GM04504 (cell line): Measurements from ENCODE around the gene COA3.
"Not testable (repeated sequence)": the region's sequence is repeated elsewhere in the genome, so short reads cannot be mapped to it uniquely, and the experiment has no call there.

Experiments used
- DNase-seq: peaks from one replicate; pipeline ENCODE4 v3.0.0-alpha.2; 2012; ENCODE audit warnings: low read depth

COA3 gene

DNA sequence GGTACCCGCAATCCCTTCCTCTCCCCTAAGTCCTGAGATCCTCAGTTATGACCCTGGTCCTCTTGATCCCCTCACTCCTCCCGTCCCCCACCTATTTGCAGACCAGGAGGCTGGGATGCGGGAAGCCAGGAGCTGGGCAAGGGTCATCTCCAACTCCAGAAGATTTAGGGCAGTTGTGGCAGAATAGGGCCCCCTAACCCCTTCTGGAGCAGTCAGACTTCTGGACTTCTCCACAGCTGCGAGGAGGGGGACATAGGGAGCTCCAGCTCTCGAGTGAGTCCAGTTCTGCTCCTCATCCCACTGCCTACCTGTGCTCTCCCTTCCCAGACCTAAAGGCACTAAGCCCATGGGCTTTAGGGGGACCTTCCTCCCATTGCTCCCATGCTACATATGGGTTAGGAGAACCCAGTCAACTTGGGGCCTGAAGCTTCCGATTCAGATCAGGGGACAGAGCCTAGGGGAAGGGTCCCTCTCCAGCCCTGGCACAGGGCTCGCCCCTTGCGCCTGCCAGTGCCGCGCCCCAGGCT, 16.8 kb downstream of the COA3 start:
- DNase-seq: no peak

DNA sequence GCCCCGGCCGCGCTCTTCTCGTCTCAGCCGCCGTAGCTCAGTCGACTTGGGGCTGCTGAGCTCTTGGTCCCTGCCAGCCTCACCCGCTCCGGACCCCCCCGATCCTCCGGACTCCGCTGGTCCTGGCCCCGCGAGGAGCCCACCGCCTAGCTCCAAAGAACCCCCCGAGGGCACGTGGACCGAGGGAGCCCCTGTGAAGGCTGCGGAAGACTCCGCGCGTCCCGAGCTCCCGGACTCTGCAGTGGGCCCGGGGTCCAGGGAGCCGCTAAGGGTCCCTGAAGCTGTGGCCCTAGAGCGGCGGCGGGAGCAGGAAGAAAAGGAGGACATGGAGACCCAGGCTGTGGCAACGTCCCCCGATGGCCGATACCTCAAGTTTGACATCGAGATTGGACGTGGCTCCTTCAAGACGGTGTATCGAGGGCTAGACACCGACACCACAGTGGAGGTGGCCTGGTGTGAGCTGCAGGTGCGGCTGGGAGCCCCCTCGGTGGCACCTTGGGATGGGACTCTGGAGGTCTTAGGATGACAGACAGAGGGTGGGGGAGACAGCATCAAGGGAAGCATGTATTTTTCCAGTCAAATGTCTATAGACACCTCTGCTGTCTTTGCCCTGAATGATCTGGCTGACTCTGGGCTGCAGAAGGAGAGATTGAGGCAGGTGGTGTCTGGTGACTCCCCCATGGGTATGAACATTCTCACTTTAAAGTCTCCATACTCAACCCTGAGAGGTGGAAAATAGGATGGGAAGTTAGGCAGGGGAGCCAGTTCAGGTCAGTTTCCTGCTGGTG, 17.5 kb downstream of the COA3 start:
- no peak for DNase-seq

DNA sequence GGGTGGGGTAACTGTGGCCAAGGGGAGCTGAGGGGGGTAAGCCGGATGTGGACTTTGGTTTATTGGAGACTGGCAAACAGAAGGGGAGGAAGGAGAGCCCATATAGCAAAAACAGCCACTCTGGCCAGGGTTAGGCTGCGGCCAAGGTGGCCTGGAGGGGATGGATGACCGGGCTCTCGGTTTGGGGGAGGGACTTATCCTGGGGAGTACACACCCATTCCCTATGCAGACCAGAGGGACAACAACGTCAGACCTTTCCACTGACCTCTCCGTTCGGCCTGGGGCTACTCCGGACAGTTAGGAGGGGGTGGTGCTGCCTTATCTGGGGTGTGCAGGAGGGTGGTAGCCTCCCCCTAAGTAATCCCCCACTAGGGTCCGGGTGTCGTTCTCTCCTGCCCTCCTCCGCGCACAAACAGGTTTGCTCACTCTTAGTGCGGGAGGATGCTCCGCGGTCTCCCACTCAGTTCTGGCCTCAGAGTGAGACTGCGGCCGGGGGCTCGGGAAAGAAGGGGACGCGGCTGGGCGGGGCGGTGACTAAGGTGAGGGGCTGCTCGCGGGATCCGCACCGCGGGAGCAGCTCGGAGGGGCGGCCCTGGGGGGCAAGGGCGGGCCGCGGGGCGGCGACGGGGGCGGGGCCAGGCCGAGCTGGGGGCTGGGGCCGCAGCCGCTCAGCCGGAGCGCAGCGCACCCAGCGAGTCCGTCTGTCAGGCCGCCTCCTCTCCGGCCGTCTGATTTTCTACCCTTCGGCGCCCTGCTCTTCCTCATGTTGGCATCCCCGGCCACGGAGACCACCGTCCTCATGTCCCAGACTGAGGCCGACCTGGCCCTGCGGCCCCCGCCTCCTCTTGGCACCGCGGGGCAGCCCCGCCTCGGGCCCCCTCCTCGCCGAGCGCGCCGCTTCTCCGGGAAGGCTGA, 18.3 kb downstream of the COA3 start, which contains the start of gene WNK4:
Gene WNK4, plus strand, starts transcription at position 675 of the 915 bp plus-strand sequence. Its CDS starts 89 bp downstream, at position 764.
- no peak for DNase-seq

GRCh38 chr17:42779304-42779935, 19.1 kb downstream of the COA3 start:
- no peak for DNase-seq

GRCh38 chr17:42778570-42778969, 19.9 kb downstream of the COA3 start:
- no peak for DNase-seq

GRCh38 chr17:42775534-42776098, 22.9 kb downstream of the COA3 start:
- no peak for DNase-seq

DNA sequence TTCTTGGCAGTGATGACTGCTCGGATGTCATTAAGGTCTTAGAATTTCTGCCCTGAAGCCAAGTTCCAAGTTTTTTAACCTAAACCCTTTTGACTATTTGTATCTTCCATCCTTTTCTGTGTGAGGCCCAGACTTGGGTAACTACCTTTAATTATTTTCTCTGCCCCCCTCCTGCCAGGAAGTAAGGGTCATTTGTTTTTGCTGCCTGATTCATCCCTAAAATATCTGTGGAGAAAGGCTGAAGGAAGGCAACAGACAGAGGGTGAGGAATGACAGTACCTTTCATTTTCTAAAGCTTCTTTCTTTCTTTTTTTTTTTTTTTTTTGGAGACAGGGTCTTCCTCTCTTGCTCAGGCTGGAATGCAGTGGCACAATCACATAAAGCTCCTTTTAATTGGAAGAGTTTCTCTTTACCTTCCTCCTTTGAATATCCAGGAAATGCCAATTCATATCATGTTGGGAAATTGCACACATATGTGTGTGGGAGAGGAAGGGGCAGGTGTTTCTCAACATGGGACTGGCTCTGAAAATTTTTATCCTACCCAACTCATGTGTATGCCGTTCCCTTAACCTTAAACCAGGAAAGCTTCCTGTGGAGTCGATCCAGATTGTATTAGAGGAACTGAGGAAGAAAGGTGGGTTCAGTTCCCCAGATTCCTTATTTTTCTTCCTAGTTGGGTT, 24.3 kb downstream of the COA3 start:
- DNase-seq: no peak

DNA sequence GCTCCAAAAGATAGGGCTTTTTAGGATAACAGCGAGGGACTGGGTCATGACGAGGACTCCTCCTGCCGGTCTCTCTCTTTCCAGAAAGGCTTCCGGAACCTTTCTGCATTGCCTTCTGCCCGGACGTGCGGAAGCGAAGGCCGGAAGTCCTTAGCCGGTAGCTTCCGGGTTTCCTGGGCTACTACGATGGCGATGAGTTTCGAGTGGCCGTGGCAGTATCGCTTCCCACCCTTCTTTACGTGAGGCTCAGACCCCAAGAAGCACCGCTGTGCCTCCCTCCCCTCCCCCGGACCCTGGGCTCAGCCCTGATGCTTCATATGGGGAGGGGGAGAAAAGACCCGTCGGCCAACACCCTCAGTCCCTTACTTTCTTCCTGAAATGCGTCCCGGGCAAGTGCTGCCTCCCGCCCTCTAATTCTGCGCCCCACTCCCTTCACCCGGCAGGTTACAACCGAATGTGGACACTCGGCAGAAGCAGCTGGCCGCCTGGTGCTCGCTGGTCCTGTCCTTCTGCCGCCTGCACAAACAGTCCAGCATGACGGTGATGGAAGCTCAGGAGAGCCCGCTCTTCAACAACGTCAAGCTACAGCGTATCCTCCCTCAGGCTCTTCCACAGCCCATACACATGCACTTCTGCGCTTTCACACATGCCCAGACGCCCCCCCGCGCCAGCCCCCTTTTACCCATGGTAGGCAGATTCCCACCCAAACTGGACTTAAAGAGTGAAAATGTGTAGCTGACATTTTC, 25.0 kb downstream of the COA3 start, which contains the start of gene VPS25:
Gene VPS25, plus strand, starts transcription at position 160 of the 746 bp plus-strand sequence. Its CDS starts 27 bp downstream, at position 187.
- peak; percentile 68 for DNase-seq

- DNase-seq: no peak
These were observed 25.6 kb downstream of the COA3 start for GRCh38 chr17:42772945-42773289.

GRCh38 chr17:42769964-42770363, 28.5 kb downstream of the COA3 start:
- not testable (repeated sequence) for DNase-seq

DNA sequence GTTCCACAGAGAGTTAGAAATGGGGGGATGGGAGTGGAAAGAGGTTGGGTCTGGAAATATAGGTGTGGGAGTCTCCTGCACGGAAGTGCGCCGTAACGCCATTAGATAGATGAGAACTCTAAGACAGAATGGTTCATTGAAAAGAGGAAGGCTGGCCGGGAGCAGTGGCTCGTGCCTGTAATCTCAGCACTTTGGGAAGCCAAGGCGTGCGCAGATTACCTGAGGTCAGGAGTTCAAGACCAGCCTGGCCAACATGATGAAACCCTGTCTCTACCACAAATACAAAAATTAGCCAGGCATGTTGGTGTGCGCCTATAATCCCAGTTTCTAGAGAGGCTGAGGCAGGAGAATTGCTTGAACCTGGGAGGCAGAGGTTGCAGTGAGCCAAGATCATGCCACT, 30.5 kb downstream of the COA3 start:
- not testable (repeated sequence) for DNase-seq

- DNase-seq: no peak
These were observed 31.0 kb downstream of the COA3 start for GRCh38 chr17:42767512-42767911.

GRCh38 chr17:42766124-42766523, 32.4 kb downstream of the COA3 start:
- no peak for DNase-seq

DNA sequence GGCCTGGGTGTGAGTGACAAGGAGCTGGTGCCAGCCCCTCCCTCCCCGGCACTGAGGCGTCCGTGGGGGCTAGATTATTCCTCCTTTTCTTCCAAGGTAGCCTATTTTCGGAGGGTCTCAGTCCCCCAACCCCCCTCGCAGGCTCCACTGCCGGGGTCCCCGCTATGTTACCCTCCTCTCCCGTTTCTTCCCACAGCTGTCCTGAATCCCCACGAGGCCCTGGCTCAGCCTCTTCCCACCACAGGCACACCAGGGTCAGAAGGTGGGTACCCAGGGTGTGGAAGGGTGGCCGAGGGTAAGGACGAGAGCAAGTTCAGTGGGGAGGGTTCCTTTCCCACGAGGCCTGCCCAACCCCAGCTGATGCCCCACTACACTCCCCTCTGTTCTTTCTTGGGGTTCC, 36.9 kb downstream of the COA3 start:
- DNase-seq: no peak

- DNase-seq: no peak
These were observed 37.6 kb downstream of the COA3 start, which contains the start of gene RAMP2 for GRCh38 chr17:42760652-42761581. Gene RAMP2, plus strand, starts transcription at chr17:42761227. Its CDS starts 35 bp downstream, at chr17:42761262.

DNA sequence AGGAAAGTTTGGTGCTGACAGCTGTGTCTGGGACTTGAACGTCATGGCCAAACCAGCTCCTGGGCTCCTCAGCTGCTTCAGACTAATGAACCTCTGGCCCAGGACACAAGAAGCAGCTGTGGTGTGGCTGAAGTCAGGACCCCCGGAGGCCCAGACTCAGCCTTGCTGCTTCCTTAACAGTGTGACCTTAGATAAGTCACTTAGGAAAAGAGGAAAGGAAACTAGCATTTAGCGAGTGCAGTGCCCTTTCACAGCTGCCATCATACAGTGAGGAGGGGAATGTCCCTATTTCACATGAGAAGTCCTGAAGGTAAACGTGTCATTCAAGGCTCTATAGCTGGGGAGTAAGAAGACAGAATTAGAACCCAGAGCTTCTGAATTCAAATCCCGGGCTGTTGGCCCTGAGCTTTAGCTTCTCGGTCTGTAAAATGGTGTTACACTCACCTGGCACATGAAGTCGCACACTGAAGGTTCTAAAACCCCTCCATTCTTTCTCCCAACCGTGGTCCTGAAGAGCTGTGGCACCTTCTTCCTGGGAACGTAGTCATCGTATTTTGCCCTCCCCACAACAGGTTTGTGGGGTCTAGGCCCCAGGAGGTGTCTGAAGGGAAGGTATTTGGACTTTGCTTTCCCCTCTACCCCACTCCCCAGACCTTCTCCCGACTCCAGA, 38.4 kb downstream of the COA3 start:
- DNase-seq: no peak

DNA sequence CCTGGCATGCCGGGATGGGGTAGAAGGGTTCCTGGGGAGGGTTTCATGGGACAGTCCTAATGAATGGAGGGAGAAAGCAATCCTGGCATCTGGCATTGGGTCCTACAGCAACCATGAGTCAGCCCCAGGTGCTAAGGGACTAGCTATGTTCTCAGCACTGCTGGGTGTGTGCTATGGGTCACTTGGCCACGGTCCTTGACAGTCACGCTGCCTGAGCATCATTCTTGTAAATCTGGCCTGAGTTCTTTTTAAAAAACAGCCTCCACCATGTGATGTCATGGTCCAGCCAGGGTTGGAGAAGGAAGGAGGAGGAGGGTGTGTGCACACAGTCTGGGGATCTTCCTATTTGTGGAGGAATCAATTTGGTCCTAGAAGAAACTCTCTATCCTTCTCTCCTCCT, 43.7 kb downstream of the COA3 start:
- no peak for DNase-seq

GRCh38 chr17:42751628-42752027, 46.9 kb downstream of the COA3 start:
- DNase-seq: no peak
